ENCODE results near the gene FALEC.
A peak's percentile ranks its signal among the peaks of the same experiment; 100 is the strongest.
"Not testable (repeated sequence)": the region's sequence is repeated elsewhere in the genome, so short reads cannot be mapped to it uniquely, and the experiment has no call there.

The FALEC gene

GRCh38 chr1:150560576-150561253 is 45.2 kb downstream of the FALEC start:
- DNase-seq = peak; percentile 96

GRCh38 chr1:150561254-150561973 is 45.9 kb downstream of the FALEC start:
- DNase-seq = peak; percentile 96

GRCh38 chr1:150561974-150562445 is 46.5 kb downstream of the FALEC start:
- peak; percentile 94 for DNase-seq

DNA sequence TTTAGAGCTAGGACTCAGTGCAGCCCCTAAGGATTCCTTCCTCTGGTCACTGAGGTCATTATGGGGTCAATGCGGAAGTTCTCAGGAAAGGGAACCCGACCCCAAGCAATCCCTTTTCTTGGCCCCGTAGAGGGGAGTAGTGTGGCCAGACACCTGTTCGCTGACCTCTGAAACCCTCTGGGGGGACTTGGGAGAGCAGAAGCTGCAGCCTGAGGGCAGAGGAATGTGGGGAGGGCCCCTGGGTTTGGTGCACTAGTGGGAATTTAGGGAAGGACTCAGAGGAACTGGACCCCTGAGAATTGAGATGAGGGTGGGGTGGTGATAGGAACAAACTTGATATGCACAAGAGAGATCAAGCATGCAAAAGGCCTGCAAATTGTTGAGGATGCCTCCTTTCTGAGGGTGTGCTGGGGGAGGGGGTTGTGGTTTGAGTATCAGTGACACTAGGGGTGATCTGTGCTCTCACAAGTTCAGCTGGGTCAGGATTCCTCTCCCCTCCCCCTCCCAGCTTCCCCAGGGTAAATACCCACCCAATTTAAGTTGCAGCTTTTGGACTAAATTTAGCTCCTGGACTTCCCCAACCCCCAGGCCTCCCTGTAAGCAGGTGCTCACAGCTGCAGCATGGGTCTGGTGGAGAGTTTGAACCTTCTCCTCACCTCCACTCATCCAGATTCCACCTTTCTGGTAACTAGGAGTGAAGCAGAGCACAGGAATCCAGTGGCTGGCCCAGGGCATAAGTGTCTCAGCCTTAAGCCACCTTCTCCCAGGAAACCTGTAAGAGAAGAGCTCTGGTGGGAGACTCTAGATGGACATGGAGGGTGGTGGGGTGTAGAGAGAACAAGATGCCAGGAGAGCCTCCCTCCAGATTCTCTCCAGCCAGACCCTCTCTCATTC is 47.1 kb downstream of the FALEC start:
- DNase-seq = peak; percentile 43

DNA sequence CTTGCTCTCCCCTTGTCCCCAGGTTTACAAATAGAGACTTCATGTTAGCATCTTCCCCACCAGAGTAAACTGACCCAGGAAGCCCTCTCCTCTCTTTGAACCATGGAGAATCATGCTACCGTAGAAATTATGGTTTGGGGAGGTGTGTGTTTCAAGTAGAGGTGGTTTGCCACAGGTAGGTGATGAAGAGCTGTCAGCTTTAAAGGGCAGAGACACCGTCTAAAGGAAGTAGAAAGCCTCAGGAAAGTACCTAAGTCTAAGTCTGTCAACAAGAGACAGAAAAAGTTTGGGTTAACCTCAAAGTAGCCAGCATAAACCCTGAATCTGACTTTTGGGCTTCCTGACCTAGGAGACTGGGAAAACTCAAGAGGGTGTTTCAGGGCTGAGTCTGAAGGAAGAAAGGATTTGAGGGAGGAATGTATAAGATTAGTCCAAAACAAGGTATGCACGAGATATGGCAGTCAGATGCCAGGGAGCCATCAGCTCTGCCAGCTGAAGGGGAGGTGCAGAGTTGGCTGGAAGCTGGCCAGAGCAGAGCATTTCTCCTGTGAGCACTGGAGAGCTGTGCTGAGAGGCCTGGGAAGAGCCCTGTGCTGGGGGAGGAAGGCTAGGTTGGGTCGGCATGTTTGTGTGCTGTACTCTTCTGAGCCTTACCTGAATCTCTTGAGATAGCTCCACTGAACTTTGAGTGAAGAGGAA is 47.9 kb downstream of the FALEC start:
- peak; percentile 62 for DNase-seq

DNA sequence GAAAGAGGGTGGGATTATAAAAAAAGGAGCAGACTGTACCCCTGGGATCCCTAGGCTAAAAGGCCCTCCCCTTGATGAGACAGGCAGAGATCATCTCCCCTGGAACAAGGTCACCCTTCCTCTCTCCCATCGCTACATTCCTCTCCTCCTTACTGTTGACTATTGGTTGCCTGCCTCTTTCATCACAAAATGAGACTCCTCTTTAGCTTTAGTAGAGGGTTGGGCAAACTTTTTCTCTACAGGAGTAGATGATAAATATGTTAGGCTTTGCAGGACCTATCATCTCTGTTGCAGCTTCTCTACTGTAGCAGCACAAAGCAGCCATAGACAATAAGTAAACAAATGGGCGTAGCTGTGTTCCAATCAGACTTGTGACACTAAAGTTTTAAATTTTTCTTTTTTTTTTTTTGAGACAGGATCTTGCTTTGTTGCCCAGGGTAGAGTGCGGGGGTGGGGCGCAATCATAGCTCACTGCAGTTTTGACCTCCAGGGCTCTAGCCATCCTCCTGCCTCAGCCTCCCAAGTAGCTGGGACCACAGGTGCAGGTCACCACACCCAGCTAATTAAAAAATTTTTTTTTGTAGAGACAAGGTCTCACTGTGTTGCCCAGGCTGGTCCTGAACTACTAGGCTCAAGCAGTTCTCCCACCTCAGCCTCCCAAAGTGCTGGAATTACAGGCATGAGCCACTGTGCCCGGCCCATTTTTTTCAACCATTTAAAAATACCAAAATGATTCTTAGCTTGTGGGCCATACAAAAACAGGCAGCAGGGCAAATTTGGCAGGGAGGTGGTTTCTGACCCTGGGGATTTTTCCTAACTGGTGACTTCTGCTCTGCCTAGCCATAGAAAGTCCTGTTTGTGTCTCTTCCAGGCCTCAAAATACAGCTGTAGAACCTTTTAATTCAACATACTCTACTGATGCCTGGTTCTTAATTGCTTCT is 48.8 kb downstream of the FALEC start:
- peak; percentile 43 for DNase-seq

DNA sequence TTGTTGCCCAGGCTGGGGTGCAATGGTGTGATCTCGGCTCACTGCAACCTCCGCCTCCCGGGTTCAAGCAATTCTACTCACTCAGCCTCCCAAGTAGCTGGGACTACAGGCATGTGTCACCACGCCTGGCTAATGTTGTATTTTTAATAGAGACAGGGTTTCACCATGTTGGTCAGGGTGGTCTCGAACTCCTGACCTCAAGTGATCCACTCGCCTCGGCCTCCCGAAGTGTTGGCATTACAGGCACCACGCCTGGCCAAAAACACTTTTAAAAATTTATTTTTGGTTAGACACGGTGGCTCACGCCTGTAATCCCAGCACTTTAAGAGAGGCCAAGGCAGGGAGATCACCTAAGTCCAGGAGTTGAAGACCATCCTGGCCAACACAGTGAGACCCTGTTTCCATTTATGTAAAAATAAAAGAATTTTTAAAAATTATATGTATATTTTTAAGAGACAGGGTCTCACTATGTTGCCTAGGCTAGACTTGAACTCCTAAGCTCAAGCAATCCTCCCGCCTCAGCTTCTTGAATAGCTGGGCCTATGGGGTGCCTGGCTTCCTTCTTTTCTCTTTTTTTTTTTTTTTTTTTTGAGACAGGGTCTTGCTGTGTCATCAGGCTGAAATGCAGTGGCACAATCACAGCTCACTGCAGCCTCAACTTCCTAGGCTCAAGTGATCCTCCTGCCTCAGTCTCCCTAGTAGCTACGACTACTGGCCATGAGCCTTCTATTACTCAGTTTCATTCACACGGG is 49.9 kb downstream of the FALEC start:
- not testable (repeated sequence) for DNase-seq

DNA sequence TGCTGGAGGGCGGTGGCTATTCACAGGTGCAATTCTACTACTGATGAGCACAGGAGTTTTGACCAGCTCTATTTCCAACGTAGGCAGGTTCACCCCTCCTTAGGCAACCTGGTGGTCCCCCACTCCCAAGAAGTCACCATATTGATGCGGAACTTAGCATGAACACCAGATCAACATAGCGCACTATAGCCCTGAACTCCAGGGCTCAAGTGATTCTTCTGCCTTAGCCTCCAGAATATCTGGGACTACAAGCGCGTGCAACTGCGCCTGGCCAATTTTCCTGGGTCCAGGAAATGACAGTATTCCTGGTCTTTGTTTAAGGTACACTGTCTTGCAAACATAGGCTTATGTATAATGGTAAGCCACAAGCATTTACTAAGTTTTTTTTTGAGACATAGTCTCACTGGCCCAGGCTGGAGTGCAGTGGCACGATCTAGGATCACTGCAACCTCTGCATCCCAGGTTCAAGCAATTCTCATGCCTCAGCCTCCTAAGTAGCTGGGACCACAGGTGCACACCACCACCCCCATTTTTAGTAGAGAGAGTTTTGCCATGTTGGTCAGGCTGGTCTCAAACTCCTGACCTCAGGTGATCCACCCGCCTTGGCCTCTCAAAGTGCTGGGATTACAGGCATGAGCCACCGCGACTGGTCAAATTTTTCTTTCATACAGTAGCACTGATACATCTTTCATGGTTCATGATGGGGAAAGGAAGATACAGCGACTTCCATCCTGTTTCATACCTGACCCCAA is 51.2 kb downstream of the FALEC start:
- DNase-seq = no peak

GRCh38 chr1:150567341-150567716 is 51.8 kb downstream of the FALEC start:
- DNase-seq = peak; percentile 49

DNA sequence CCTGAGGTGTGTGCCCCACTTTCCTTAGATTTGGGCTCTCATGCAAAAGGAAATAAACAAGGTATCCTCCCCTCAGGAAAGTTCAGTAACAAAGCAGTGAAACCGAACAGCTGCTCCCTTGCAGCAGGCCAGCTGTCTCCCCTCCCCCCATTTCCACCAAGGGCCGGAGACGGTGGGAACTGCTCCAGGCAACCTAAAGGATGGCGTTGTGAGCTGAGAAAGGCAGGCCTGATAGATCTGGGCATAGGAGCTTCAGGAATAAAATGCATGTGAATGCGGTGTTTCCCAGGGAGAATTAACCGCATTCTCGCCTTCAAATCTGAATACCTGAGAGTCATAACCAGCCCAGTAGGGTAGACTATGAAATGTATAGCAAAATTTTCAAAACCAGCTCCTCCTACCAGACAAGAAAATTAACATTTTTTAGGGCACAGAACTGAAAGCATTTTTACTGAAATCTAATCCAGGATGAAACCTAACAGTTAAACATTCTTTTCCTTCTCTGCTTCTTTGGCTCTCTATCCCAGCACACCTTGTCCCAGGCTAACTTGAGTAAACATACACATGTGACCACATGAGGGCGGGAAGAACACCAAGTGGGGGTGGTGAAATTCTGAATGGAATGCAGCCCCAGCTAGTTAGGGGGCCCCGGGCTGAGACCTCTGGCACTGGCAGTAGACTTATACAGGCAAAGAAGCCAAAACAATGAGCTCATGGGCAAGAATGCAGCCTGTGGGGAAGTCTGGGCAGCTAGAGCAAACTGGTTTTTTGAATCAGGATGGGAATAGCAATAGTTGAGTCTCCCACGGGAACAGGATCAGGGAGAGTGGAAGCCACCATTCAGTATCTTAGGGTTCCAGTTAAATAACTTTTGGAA is 52.4 kb downstream of the FALEC start:
- DNase-seq = peak; percentile 87

GRCh38 chr1:150568594-150568966 is 53.0 kb downstream of the FALEC start:
- DNase-seq = peak; percentile 75

- peak; percentile 39 for DNase-seq
Observed at GRCh38 chr1:150572918-150573647, 57.5 kb downstream of the FALEC start.

DNA sequence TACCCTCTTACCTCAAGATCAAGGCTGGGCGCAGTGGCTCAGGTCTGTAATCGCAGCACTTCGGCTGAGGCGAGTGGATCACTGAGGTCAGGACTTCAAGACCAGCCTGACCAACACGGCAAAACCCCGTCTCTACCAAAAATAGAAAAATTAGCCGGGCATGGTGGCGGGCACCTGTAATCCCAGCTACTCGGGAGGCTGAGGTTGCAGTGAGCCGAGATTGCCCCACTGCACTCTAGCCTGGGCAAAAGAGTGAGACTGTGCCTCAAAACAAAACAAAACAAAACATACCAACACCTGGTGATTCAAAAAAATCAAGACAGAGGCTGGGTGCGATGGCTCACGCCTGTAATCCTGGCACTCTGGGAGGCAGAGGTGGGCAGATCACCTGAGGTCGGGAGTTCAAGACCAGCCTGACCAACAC is 58.1 kb downstream of the FALEC start:
- DNase-seq = not testable (repeated sequence)

DNA sequence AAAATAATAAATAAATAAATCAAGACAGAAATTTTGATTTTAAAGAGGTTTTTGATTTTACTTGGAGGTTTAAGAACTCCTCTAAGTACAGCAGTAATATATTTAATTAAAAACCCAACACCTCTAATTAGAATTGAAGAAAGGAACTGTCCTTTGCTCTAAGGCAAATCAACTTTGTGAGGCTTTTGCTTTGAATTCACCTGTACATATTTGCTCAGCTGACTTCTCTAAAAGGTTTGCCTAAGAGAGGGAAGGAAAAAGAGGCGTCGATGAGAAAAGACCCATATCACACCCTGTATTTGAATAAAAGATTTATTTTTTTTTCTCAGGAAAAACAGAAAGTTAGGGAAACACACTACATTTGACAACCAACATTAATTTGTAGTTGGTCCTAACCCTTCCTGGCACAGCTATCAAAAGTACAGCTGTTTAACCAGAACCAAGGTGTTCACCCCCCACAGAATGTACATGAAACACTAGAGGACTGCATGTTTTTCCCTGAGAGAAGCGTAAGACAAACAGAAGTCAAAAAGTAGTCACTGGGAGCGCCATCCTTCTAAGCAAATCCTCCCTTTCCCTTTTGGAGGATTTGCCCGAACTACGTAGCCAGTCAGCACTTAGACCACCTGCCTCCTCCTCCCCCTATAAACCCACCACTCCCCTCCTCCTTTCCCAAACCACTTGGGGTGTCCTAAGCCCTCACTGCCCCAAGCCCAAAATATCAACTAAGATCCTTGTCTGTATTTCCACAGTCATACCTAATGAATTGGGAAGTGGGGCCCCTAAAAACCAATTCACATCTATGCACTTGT is 58.9 kb downstream of the FALEC start:
- peak; percentile 45 for DNase-seq

DNA sequence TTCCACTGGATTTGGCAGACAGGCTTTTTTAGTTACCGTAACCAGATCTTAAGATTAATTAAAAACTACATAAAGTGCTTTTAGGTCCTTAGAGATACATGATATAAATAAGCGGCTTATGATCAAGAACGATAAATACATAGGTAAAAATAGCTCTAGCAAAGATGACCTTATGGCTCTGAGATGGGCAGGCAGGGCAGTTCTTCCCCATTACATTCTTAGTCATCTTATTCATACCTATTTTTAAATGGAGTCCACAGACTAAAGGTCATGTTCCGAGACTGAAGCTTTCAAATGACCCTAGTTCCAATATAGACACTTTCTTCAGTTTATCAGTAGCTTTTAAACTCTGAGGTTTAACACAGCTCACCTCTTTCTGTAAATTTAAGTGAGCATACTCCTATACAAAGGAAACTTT is 59.5 kb downstream of the FALEC start:
- peak; percentile 18 for DNase-seq

DNA sequence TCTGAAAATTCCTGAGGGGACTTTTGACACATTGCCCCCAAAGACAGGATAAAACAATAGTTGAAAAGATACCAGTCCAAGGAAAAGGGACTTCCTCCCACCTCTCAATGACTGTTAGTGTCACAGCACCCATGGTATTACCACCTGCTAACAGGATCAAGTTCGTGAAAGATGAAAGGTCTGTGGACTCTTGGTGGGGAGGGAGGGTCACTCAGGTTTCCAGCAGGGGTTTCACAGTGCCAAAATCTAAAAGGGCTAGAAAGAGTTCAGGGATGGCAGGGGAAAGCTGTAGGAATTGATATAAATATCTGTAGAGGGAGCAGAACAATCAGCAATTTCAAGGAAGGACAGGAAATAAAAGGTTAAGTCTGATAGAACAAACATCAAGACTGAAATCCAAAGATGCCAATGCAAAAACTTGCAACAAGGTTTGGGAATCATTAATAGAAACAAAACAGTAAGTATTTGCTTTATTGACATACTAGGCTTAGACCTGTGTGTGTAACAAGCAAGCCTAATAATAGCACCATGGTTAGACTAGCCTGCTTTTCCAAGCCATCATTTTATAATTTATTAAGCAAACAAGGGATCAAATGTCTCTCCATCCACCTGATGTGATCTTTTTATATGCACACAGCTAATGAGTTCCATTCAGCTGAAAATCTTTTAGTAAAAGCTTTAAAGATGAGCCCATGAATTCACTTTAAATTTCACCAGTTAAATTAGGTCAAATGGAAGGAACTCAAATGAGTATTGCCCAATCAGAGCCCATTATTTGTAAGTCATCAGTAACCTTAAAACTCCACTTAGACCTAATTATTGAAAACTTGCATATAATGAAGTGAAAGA is 60.2 kb downstream of the FALEC start:
- peak; percentile 28 for DNase-seq

Data from DMS53 (cell line).